Fibroblast of lung (primary cell): ENCODE data around the gene ATCAY. TPM values are rescaled to one million over a fixed set of nuclear protein-coding genes. Genes with fewer than 3 reads are reported as not detected.

Experiments used
- DNase-seq, 2 donors: peaks; one replicate each; pipeline versions ENCODE4 v3.0.0 to v3.0.0-alpha.2; 2010; ENCODE audit warnings: low read depth in 2 of 2
- H2AFZ ChIP-seq: 2 replicates; pipeline ENCODE4 v1.5.1; 2012; ENCODE audit warnings: low read length, control low read depth, inconsistent platforms
- H3K27ac ChIP-seq: 2 replicates; pipeline ENCODE4 v1.5.1; 2011; ENCODE audit warnings: low read length, control low read depth; ENCODE audit not compliant: insufficient read depth
- H3K27me3 ChIP-seq: 2 replicates; pipeline ENCODE4 v1.5.1; 2011; ENCODE audit warnings: mild to moderate bottlenecking, low read length; ENCODE audit not compliant: control insufficient read depth, insufficient read depth
- H3K36me3 ChIP-seq: 2 replicates; pipeline ENCODE4 v1.5.1; 2011; ENCODE audit warnings: low read length; ENCODE audit not compliant: control insufficient read depth, insufficient read depth
- H3K4me1 ChIP-seq: 2 replicates; pipeline ENCODE4 v1.5.1; 2011; ENCODE audit warnings: low read length; ENCODE audit not compliant: control insufficient read depth, insufficient read depth; ENCODE audit errors: extremely low read depth
- H3K4me2 ChIP-seq: 2 replicates; pipeline ENCODE4 v1.5.1; 2011; ENCODE audit warnings: low read length, control low read depth; ENCODE audit not compliant: insufficient read depth; ENCODE audit errors: extremely low read depth
- H3K4me3 ChIP-seq, 4 experiments: fragments of 200-600 bp in 1 of 4; sonication (generic) in 1 of 4; replicated peaks in 1 of 4; 2 replicates each; pipeline ENCODE4 v1.5.1; 2011 to 2016; ENCODE audit warnings: low read length in 4 of 4, low read depth in 3 of 4, mild to moderate bottlenecking in 3 of 4, control low read depth in 2 of 4, inconsistent platforms in 1 of 4, mixed read lengths in 1 of 4; ENCODE audit not compliant: insufficient read depth in 1 of 4; ENCODE audit errors: control extremely low read depth in 1 of 4
- H3K79me2 ChIP-seq: 2 replicates; pipeline ENCODE4 v1.5.1; 2012; ENCODE audit warnings: mild to moderate bottlenecking, low read length, inconsistent platforms; ENCODE audit not compliant: control insufficient read depth, insufficient read depth
- H3K9ac ChIP-seq: 2 replicates; pipeline ENCODE4 v1.5.1; 2011; ENCODE audit warnings: mild to moderate bottlenecking, low read length, control low read depth; ENCODE audit not compliant: insufficient read depth
- H3K9me3 ChIP-seq: 2 replicates; pipeline ENCODE4 v1.5.1; 2012; ENCODE audit warnings: low read depth, low read length; ENCODE audit not compliant: control insufficient read depth, insufficient read depth
- H4K20me1 ChIP-seq: 2 replicates; pipeline ENCODE4 v1.5.1; 2011; ENCODE audit warnings: low read length; ENCODE audit not compliant: control insufficient read depth, insufficient read depth; ENCODE audit errors: extremely low read depth
- CTCF ChIP-seq, 2 donors: IDR thresholded peaks in 1 of 2; conservative IDR thresholded peaks in 1 of 2; 1 replicate in 1 of 2; 2 replicates in 1 of 2; pipeline ENCODE4 v1.5.1; 2011 to 2012; ENCODE audit warnings: low read length in 2 of 2, control low read depth in 1 of 2, inconsistent platforms in 1 of 2, low read depth in 1 of 2, mild to moderate bottlenecking in 1 of 2
- EZH2 ChIP-seq: IDR thresholded peaks from 2 replicates; pipeline ENCODE4 v1.5.1; 2012; ENCODE audit warnings: low read length, control low read depth, mild to moderate bottlenecking; ENCODE audit errors: missing control alignments
- polyA plus RNA-seq, 2 donors: library from polyadenylated mRNA; depleted of rRNA in 1 of 2; stranded (reverse) in 1 of 2; unstranded in 1 of 2; fragments of >200 nt; gene quantifications; 2 replicates each; pipeline ENCODE4 v1.2.1, GENCODE V29; 2011 to 2012; ENCODE audit warnings: missing spikeins in 1 of 2
- total RNA-seq: library from RNA; depleted of rRNA; stranded (reverse); fragments of >200 nt; gene quantifications from 2 replicates; pipeline ENCODE4 v1.2.1, GENCODE V29; 2014

Gene ATCAY
- total and polyA plus RNA-seq, 2 donors (not counting 1 experiment from before 2014, with no cell fraction given) = 0.01 TPM; not detected in 1

- Histone ChIP-seq H3K9ac (no peak overlapping the region), H3K36me3 (no peaks in the 10 kb centered on the region), H3K9me3 (no peaks in the 10 kb centered on the region), H3K79me2 (no peaks in the 10 kb centered on the region), H4K20me1 (no peaks in the 10 kb centered on the region), H3K4me1 (no peaks in the 10 kb centered on the region), H2AFZ (no peak overlapping the region), H3K4me3 (no peak overlapping the region), H3K27ac (no peak overlapping the region), H3K4me2 (no peak overlapping the region), H3K27me3 (no peaks in the 10 kb centered on the region)
- no peak for DNase-seq
- TF ChIP-seq CTCF (conservative IDR thresholded peaks at IDR 0.05 in 1 of 2, IDR thresholded peaks at IDR 0.05 in 1 of 2; ENCODE audit: low read depth in 1 of 2, low read length in 2 of 2) (no peak), EZH2 (no peak)
Measured at GRCh38 chr19:3857449-3858003, 23.0 kb upstream of the ATCAY start.

DNA sequence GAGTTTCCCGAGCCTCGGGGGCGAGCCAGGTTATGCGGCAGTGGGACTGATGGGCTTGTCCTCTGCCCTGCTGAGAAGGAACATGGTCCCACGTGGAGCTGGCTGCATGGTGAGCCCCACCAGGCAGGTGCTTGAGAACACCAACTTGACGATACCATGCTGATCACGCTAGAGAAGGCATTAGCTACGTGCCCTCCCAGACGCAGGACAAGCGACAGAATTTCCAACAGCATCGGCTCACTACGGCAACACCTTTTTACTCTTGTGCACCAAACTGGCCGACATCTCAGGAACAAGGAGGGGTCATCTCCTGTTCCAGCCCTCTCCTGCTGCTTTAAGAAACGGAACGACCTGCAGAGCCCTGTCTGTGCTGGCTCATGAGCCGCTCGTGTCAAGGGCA is 20.0 kb upstream of the ATCAY start:
- H3K27ac ChIP-seq = no peak overlapping the region
- H2AFZ ChIP-seq = no peak overlapping the region
- H4K20me1 ChIP-seq = no peaks in the 10 kb centered on the region
- no peak overlapping the region for H3K9ac ChIP-seq
- no peaks in the 10 kb centered on the region for H3K36me3 ChIP-seq
- no peak overlapping the region for H3K4me2 ChIP-seq
- no peaks in the 10 kb centered on the region for H3K4me1 ChIP-seq
- H3K27me3 ChIP-seq = no peaks in the 10 kb centered on the region
- TF ChIP-seq CTCF (conservative IDR thresholded peaks at IDR 0.05 in 1 of 2, IDR thresholded peaks at IDR 0.05 in 1 of 2; ENCODE audit: low read depth in 1 of 2, low read length in 2 of 2) = no peak
- no peak for TF ChIP-seq EZH2
- no peaks in the 10 kb centered on the region for H3K9me3 ChIP-seq
- H3K4me3 ChIP-seq = no peak overlapping the region
- H3K79me2 ChIP-seq = no peaks in the 10 kb centered on the region
- no peak for DNase-seq

DNA sequence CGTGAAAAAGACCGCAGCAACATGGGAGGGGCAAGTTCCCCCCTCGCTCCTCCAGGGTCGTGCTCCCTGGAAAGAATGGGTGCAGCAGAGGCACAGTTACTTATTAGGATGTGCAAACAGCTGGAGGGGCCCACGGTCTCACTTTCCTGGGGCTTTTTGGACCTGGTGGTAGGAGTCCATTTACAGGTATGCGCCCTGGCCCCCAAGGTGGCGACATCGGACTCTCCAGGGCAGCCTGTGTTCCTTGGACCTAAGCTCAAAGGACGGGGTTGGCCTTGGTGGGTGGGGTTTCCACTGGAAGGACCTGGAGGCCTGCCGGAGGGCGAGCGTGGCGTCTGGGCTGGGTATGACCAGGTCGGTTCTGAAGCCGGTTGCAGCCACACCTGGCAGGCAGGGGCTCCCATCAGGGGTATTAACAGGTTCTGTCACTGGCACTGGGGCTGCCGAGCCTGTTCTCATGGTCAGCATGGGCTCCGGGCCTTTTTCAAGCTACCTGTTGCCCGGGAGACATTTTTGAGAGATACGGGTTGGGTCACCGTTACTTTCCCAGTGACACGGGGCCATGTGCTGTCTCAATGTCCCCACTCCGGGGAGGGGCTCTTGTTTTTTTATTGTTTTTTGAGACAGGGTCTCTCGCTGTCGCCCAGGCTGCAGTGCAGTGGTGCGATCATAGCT is 17.5 kb upstream of the ATCAY start:
- no peaks in the 10 kb centered on the region for H3K79me2 ChIP-seq
- no peak overlapping the region for H3K27ac ChIP-seq
- H3K36me3 ChIP-seq = no peaks in the 10 kb centered on the region
- no peaks in the 10 kb centered on the region for H3K9me3 ChIP-seq
- H2AFZ ChIP-seq = no peak overlapping the region
- H3K9ac ChIP-seq = no peak overlapping the region
- no peaks in the 10 kb centered on the region for H3K4me1 ChIP-seq
- TF ChIP-seq EZH2 = no peak
- no peak for TF ChIP-seq CTCF (conservative IDR thresholded peaks at IDR 0.05 in 1 of 2, IDR thresholded peaks at IDR 0.05 in 1 of 2; ENCODE audit: low read depth in 1 of 2, low read length in 2 of 2)
- H4K20me1 ChIP-seq = no peaks in the 10 kb centered on the region
- no peak overlapping the region for H3K4me2 ChIP-seq
- no peak overlapping the region for H3K4me3 ChIP-seq
- peaks cover 7% of the 10 kb centered on the region for H3K27me3 ChIP-seq
- DNase-seq = no peak
